SK-N-MC (cell line): ENCODE results near the gene IMPA2.
"Not testable (repeated sequence)": the region's sequence is repeated elsewhere in the genome, so short reads cannot be mapped to it uniquely, and the experiment has no call there.

Experiments used
- EZH2 ChIP-seq: fragments of 200-600 bp; sonication (generic); IDR thresholded peaks from one replicate; pipeline ENCODE4 v1.6.1; 2017; ENCODE audit warnings: antibody characterized with exemption
- POLR2AphosphoS5 ChIP-seq: IDR thresholded peaks from 2 replicates; pipeline ENCODE4 v1.6.1; 2012; ENCODE audit warnings: mild to moderate bottlenecking, low read depth, low read length, borderline replicate concordance

DNA sequence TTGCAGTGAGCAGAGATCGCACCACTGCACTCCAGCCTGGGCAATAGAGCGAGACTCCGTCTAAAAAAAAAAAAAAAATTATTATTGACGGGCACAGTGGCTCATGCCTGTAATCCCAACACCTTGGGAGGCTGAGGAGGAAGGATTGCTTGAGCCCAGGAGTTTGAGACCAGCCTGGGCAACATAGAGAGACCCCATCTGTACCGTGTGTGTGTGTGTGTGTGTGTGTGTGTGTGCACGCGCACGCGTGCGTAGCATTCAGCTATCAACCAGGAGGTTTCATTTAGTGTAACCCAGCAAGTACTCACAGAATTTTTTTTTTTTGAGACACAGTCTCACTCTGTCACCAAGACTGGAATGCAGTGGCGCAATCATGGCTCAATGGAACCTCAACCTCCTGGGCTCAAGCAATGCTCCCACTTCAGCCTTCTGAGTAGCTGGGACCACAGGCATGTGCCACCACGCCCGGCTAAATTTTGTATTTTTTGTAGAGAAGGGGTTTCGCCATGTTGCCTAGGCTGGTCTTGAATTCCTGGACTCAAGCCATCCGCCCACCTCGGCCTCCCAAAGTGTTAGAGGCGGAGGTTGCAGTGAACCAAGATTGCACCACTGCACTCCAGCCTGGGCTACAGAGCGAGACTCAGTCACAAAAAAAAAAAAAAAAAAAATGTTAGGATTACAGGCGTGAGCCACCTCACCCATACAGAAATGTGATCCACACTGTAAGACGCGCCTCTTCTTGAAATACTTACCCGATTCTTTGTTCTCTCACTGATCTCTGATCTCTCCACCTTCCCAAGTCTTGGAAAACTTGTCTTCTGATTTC, 35.3 kb upstream of the IMPA2 start:
- not testable (repeated sequence) for TF ChIP-seq EZH2, POLR2AphosphoS5
